GM21825 (cell line): ENCODE data around the gene ABCF3.

Experiments
- ATAC-seq: cut with Tn5 transposase; IDR thresholded peaks from one replicate; pipeline ENCODE4 v1.9.1; 2021; ENCODE audit warnings: mild to moderate bottlenecking, moderate library complexity; ENCODE audit not compliant: unreplicated experiment

The ABCF3 gene

DNA sequence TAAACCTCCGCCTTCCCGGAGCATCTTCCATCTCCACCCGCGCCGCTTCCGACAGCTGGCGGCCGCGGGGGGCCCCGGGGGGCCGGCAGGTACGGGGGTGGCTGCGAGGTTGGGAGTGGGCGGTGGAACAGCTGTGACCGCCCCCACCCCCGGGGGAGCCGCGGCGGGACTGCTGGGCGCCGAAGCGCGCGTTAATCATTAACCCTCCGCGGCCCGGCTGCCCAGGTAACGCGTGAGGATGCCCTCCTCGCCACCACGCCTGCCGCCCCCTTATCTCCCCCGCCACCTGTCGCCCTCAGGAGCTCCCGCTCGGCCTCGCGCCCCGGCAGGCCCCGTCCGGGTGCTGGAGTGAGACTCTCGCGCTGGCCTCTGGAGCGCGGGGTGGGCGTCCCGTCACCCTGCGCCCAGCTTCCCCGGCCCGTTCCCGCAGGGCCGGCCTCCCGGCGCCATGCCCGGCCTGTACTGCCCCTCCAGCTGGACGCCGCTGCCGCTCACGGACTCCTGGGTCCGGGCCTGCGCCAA is 44.1 kb downstream of the ABCF3 start:
- no peak for ATAC-seq

DNA sequence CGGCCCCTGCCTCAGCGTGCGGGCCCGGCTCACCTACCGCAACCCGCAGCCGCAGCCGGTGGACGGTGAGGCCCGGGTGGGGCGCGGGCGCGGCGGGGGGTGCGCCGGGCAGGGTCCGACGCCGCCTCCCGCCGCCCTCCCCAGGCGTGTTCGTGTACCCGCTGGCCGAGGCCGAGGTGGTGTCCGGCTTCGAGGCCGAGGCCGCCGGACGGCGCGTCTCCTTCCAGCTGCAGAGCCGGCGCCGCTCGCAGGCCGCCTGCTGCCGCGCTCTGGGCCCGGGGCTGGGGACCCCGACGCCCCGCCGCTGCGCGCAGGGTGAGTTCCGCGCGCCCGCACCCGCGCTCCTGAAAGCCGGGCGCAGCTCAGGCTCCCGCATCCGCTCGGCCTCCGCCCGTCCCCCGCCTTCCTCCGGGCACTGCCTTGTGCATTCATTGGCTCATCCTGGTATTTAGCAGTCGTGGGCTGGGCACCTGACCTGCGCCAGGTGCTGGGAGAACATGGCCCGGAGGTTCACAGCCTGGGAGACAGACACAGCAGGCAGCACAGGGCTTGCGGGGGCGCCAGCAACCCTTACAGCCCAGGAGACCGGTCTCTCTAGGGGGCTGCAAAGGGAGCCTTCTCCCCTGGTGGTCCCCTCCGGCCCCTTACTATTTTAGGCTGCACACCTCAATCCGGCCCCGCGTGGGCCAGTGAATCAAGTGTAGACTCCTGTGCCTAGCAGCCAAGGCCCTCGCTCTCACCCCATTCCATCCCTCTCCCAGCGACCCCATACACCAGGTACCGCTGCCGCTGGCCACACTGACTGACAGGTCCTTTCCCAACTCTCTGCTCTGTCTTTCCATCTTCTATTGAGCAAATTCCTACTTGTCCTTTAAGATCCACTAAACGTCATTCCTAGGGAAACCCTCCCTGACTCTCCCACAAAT is 44.9 kb downstream of the ABCF3 start:
- ATAC-seq, result no peak

DNA sequence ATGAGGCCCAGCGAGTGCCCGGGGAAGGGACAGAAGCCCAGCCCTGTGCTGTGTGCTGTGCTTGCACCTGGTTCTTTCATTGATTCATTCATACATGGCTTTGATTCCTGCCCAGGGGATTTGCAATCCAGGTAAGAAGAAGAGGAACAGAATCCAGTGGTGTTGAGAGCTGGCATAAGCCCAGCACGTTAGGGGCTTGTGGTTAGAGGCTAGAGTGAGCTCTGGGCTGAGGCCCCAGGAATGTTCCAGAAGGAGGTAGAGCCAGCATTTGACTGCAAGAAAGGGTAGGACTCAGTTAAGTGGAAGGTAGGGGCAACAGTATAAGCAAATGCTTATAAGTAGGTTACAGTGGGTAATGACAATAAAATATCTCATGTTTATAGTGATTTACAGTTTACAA is 45.7 kb downstream of the ABCF3 start:
- no peak for ATAC-seq

GRCh38 chr3:184233127-184233843 is 47.3 kb downstream of the ABCF3 start:
- no peak for ATAC-seq

GRCh38 chr3:184234224-184234623 is 48.2 kb downstream of the ABCF3 start:
- ATAC-seq, result no peak

- ATAC-seq, result no peak
Observed at GRCh38 chr3:184234671-184235380, 48.8 kb downstream of the ABCF3 start.

GRCh38 chr3:184235381-184236032 is 49.5 kb downstream of the ABCF3 start:
- no peak for ATAC-seq

GRCh38 chr3:184236033-184236410 is 50.0 kb downstream of the ABCF3 start:
- ATAC-seq, result no peak

- no peak for ATAC-seq
Observed at GRCh38 chr3:184236636-184237035, 50.6 kb downstream of the ABCF3 start.

- no peak for ATAC-seq
Observed at GRCh38 chr3:184237211-184237610, 51.2 kb downstream of the ABCF3 start.

DNA sequence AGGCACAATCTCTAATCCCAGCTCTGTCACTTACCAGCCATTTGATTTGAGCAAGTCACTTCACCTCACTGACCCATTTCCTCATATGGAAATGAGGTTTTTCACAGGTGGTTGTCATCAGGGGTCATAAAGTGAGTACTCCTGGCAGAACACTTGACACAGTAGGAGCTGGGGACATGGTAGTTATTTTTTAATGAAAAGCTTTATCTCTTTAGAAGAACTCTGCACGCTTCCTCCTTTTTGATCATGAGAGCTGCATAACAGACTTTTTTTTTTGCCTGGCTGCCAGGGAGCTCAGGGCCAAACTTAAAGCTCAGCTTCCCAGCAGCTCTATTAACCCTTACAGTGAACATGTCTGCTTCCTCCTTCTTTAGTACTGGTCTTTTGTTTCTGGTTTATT is 51.8 kb downstream of the ABCF3 start:
- no peak for ATAC-seq

DNA sequence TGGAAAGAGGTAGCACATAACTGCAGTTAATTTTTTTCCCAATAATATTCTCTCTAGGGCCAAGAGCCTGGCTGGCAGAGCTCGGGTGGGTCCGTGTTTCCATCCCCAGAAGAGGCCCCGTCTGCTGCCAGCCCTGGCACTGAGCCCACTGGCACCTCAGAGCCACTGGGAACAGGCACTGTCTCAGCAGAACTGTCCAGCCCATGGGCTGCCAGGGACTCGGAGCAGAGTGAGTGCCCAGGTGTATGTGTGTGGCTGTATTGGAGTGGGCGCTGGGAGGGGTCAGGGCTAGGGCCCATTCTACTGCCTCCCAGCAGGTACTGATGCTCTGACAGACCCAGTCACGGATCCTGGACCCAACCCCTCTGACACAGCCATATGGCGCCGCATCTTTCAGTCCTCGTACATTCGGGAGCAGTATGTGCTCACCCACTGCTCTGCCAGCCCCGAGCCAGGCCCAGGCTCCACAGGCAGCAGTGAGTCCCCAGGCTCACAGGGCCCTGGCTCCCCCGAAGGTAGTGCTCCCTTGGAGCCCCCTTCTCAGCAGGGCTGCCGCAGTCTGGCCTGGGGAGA is 52.3 kb downstream of the ABCF3 start:
- ATAC-seq, result no peak

- no peak for ATAC-seq
Observed at GRCh38 chr3:184239221-184239620, 53.2 kb downstream of the ABCF3 start.

DNA sequence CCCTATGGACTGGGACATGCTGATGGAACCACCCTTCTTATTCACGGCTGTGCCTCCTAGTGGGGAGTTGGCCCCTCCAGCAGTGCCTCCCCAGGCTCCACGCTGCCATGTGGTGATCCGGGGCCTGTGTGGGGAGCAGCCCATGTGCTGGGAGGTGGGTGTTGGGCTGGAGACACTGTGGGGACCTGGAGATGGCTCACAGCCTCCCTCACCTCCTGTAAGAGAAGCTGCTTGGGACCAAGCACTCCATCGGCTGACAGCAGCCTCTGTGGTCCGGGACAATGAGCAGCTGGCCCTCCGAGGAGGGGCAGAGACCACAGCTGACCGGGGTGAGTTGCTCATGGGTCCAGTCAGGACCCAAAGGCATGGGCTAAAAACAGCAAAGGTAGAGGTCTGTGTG is 53.7 kb downstream of the ABCF3 start:
- ATAC-seq, result no peak

GRCh38 chr3:184240384-184241140 is 54.6 kb downstream of the ABCF3 start:
- no peak for ATAC-seq

- no peak for ATAC-seq
Observed at GRCh38 chr3:184241141-184241446, 55.1 kb downstream of the ABCF3 start.

- no peak for ATAC-seq
Observed at GRCh38 chr3:184241447-184242296, 55.7 kb downstream of the ABCF3 start.

- ATAC-seq, result no peak
Observed at GRCh38 chr3:184242297-184242685, 56.3 kb downstream of the ABCF3 start.
